H1 (cell line): ENCODE measurements around the gene UBE2L6. TPM values are rescaled to one million over a fixed set of nuclear protein-coding genes. Genes with fewer than 3 reads are reported as not detected.

Experiments
- BRCA1 ChIP-seq: IDR thresholded peaks from 2 replicates; pipeline ENCODE4 v1.6.1; 2012; ENCODE audit warnings: low read depth, low read length, improper control_type of control experiment
- SIX5 ChIP-seq: IDR thresholded peaks from 2 replicates; pipeline ENCODE4 v1.6.1; 2011; ENCODE audit warnings: mild to moderate bottlenecking, low read depth, low read length
- polyA plus RNA-seq, 7 experiments: library from polyadenylated mRNA; depleted of rRNA in 3 of 7; stranded (reverse) in 5 of 7; unstranded in 2 of 7; fragments of >200 nt in 5 of 7; fragments of 200-250 nt in 2 of 7; gene quantifications; 1 replicate in 5 of 7; 2 replicates in 1 of 7; 4 replicates in 1 of 7; pipeline versions ENCODE4 v1.2.1 to v1.2.3, GENCODE V29; 2011 to 2013; ENCODE audit warnings: missing spikeins in 2 of 7, mixed read lengths in 2 of 7
- total RNA-seq: library from RNA; stranded (reverse); fragmentation: NEBNext Ultra II Directional; extraction: Animal tissue kit (Norgen Biotek cat#: 25700); gene quantifications from 2 replicates; pipeline ENCODE4 v1.2.1, GENCODE V29; 2021
- TF ChIP-seq, protein P1 (sequence below): IDR thresholded peaks from 2 replicates; pipeline ENCODE4 v1.6.1; 2011; ENCODE audit warnings: low read length, improper control_type of control experiment

Gene UBE2L6
- total and polyA plus RNA-seq, 2 of the 8 experiments (the other 6 are each of a cell fraction or from before 2014, with no cell fraction given) = 67.8 to 89.2 TPM

GRCh38 chr11:57615308-57615707 is 47.8 kb upstream of the UBE2L6 start (continued):
- TF ChIP-seq, protein P1, sequence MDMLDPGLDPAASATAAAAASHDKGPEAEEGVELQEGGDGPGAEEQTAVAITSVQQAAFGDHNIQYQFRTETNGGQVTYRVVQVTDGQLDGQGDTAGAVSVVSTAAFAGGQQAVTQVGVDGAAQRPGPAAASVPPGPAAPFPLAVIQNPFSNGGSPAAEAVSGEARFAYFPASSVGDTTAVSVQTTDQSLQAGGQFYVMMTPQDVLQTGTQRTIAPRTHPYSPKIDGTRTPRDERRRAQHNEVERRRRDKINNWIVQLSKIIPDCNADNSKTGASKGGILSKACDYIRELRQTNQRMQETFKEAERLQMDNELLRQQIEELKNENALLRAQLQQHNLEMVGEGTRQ = no peak
- TF ChIP-seq SIX5 (no peak), BRCA1 (no peak)
